GM18520 (cell line): Measurements from ENCODE around the gene FAM81B.
"Not testable (repeated sequence)": the region's sequence is repeated elsewhere in the genome, so short reads cannot be mapped to it uniquely, and the experiment has no call there.

Experiments used
- ATAC-seq: cut with Tn5 transposase; IDR thresholded peaks from one replicate; pipeline ENCODE4 v1.9.1; 2021; ENCODE audit not compliant: unreplicated experiment

Gene FAM81B

GRCh38 chr5:95390812-95391492 is at the start of gene FAM81B:
Gene FAM81B (plus strand): TSS chr5:95391366. CDS start chr5:95391390, 24 bp downstream.
- ATAC-seq: no peak

GRCh38 chr5:95341444-95341843 is 49.7 kb upstream of the FAM81B start:
- not testable (repeated sequence) for ATAC-seq

- no peak for ATAC-seq
Measured at GRCh38 chr5:95347506-95348120, 43.6 kb upstream of the FAM81B start.

- ATAC-seq: no peak
Measured at GRCh38 chr5:95350631-95351030, 40.5 kb upstream of the FAM81B start.

GRCh38 chr5:95352691-95353090 is 38.5 kb upstream of the FAM81B start:
- no peak for ATAC-seq

GRCh38 chr5:95358320-95358719 is 32.8 kb upstream of the FAM81B start:
- ATAC-seq: no peak

- ATAC-seq: no peak
Measured at GRCh38 chr5:95358848-95359247, 32.3 kb upstream of the FAM81B start.

- ATAC-seq: not testable (repeated sequence)
Measured at GRCh38 chr5:95360667-95361066, 30.5 kb upstream of the FAM81B start.

- ATAC-seq: no peak
Measured at GRCh38 chr5:95365302-95366095, 25.7 kb upstream of the FAM81B start.

GRCh38 chr5:95369782-95370181 is 21.4 kb upstream of the FAM81B start:
- no peak for ATAC-seq

GRCh38 chr5:95374061-95374460 is 17.1 kb upstream of the FAM81B start:
- no peak for ATAC-seq

- no peak for ATAC-seq
Measured at GRCh38 chr5:95375591-95375990, 15.6 kb upstream of the FAM81B start.

- no peak for ATAC-seq
Measured at GRCh38 chr5:95379133-95379532, 12.0 kb upstream of the FAM81B start.

- ATAC-seq: no peak
Measured at GRCh38 chr5:95380103-95380628, 11.0 kb upstream of the FAM81B start.

GRCh38 chr5:95382801-95383200 is 8.4 kb upstream of the FAM81B start:
- ATAC-seq: no peak

- ATAC-seq: no peak
Measured at GRCh38 chr5:95384485-95385213, 6.5 kb upstream of the FAM81B start.

GRCh38 chr5:95385334-95385733 is 5.8 kb upstream of the FAM81B start:
- ATAC-seq: no peak

- not testable (repeated sequence) for ATAC-seq
Measured at GRCh38 chr5:95391965-95392364, 799 bp downstream of the FAM81B start.

GRCh38 chr5:95392593-95393182 is 1.5 kb downstream of the FAM81B start:
- ATAC-seq: no peak

GRCh38 chr5:95393279-95393678 is 2.1 kb downstream of the FAM81B start:
- no peak for ATAC-seq

GRCh38 chr5:95398989-95399388 is 7.8 kb downstream of the FAM81B start:
- ATAC-seq: no peak
